Pancreas (tissue), 10 donors: ENCODE results near the gene CHCHD3. TPM values are rescaled to one million over a fixed set of nuclear protein-coding genes. Genes with fewer than 3 reads are reported as not detected.

Source experiments
- ATAC-seq, 4 donors: fragments of 200-7000 bp; cut with Tn5 transposase; one replicate each; pipeline versions ENCODE4 v1.8.0 to v1.9.1; 2020; ENCODE audit warnings: mild to moderate bottlenecking in 4 of 4, moderate library complexity in 4 of 4
- DNase-seq, 6 donors: peaks; one replicate each; pipeline ENCODE4 v3.0.0-alpha.2; 2020
- FAIRE-seq: peaks from 2 replicates; lab custom pipeline; 2012; peaks lifted over from hg19 to GRCh38; lab: Jason Lieb, UNC
- H3K27ac ChIP-seq, 4 donors: fragments of 200-600 bp; sonication (generic); 1 replicate in 3 of 4; 2 replicates in 1 of 4; pipeline versions ENCODE4 v1.5.0 to v1.8.0; 2020
- H3K27me3 ChIP-seq, 4 donors: fragments of 200-600 bp; one replicate each; pipeline ENCODE4 v1.8.0; 2021
- H3K36me3 ChIP-seq, 3 donors: fragments of 200-600 bp; sonication (generic) in 1 of 3; one replicate each; pipeline versions ENCODE4 v1.5.0 to v1.8.0; 2020 to 2021
- H3K4me1 ChIP-seq, 3 donors: fragments of 200-600 bp; one replicate each; pipeline ENCODE4 v1.8.0; 2021
- H3K4me3 ChIP-seq, 4 donors: fragments of 200-600 bp; sonication (generic) in 2 of 4; one replicate each; pipeline versions ENCODE4 v1.5.0 to v1.8.0; 2020 to 2021
- H3K9me3 ChIP-seq, 4 donors: fragments of 200-600 bp; one replicate each; pipeline ENCODE4 v1.8.0; 2021
- WGBS, 2 donors: extraction: QIAGEN DNeasy Blood & Tissue Kit; methylation state at CpG; one replicate each; pipeline ENCODE4 v1.1.7; 2013; 5-methylcytosine and 5-hydroxymethylcytosine counted together
- intact Hi-C, 3 donors: fragments of 100-400 bp; cut with DNase I; formaldehyde crosslinking; loops; one replicate each; pipeline versions ENCODE4 v1.11.1 to v1.14.2; 2022
- polyA plus RNA-seq, 2 donors: library from polyadenylated mRNA; stranded (reverse); fragments of 200-250 nt; gene quantifications; one replicate each; pipeline ENCODE4 v1.2.3, GENCODE V29; 2013
- total RNA-seq, 6 donors: library from RNA; stranded (reverse); fragmentation: NEBNext Ultra II Directional in 4 of 6; extraction: Animal tissue kit (Norgen Biotek cat#: 25700) in 4 of 6; gene quantifications; one replicate each; pipeline versions ENCODE4 v1.2.1 to v1.2.4, GENCODE V29; 2021 to 2023
- TF ChIP-seq, protein P1 (sequence below), 4 donors: fragments of 200-600 bp; sonication (generic) in 3 of 4; IDR thresholded peaks; one replicate each; pipeline versions ENCODE4 v1.5.0 to v1.8.0; 2021; ENCODE audit warnings: antibody characterized with exemption in 4 of 4
- donor health status: healthy with polysubstance abuse.
- donor health status: DM: no; HTN: no; CAD: no; lungs with moderate emphysema.
- donor health status: DM: no; HTN: no; CAD: no.
- donor health status: control.
- donor health status: control.
- donor health status: Bipolar disorder and iron deficiency.
- donor health status: DM: yes; HTN: yes; CAD: no.
- donor health status: DM: no; HTN: no; CAD: no.
- donor health status: DM: no; HTN: no; CAD: no.
- donor health status: DM: yes; HTN: yes; CAD: no.

Gene CHCHD3
- total and polyA plus RNA-seq, 8 donors: 7.9 to 23.2 (median 19.3) TPM

- peaks cover 0 to 7% (median 0%) of the 10 kb centered on the region in 3 donors for H3K4me1 ChIP-seq
- no peak overlapping the region for H3K4me3 ChIP-seq
- no peaks in the 10 kb centered on the region for H3K9me3 ChIP-seq
- H3K27ac ChIP-seq: no peak overlapping the region
- no peak for FAIRE-seq
- TF ChIP-seq, protein P1, sequence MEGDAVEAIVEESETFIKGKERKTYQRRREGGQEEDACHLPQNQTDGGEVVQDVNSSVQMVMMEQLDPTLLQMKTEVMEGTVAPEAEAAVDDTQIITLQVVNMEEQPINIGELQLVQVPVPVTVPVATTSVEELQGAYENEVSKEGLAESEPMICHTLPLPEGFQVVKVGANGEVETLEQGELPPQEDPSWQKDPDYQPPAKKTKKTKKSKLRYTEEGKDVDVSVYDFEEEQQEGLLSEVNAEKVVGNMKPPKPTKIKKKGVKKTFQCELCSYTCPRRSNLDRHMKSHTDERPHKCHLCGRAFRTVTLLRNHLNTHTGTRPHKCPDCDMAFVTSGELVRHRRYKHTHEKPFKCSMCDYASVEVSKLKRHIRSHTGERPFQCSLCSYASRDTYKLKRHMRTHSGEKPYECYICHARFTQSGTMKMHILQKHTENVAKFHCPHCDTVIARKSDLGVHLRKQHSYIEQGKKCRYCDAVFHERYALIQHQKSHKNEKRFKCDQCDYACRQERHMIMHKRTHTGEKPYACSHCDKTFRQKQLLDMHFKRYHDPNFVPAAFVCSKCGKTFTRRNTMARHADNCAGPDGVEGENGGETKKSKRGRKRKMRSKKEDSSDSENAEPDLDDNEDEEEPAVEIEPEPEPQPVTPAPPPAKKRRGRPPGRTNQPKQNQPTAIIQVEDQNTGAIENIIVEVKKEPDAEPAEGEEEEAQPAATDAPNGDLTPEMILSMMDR (IDR thresholded peaks at IDR 0.05): no peak
- DNase-seq: no peak
- H3K36me3 ChIP-seq: peaks cover 0 to 3% (median 0%) of the 10 kb centered on the region in 3 donors
- no peak for ATAC-seq
- intact Hi-C loops: no loop called here
- no peaks in the 10 kb centered on the region for H3K27me3 ChIP-seq
Measured at GRCh38 chr7:133027397-133027796, 54.5 kb downstream of the CHCHD3 start.

DNA sequence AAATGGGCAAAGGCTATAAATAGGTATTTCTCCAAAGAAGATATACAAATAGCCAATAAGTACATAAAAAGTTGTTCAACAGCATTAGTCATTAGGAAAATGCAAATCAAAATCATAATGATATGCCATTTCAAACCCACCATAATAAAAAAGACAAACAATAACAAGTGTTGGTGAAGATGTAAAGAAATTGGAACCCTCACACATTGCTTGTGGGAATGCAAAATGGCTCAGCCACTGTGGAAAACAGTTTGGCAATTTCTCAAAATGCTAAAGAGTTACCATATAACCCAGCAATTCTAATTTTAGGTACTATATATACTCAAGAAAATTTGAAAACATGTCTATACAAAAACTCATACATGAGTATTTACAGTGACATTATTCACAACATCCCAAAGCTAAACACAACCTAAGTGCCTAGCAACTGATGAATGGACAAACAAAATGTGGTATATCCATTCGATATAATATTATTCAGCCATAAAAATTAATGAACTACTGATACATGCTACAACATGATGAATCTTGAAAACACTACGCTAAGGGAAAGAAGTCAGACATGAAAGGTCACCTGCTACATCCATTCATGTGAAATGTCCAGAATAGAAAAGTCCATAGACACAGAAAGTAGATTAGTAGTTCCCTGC is 55.6 kb downstream of the CHCHD3 start:
- peaks cover 0 to 7% (median 0%) of the 10 kb centered on the region in 3 donors for H3K4me1 ChIP-seq
- intact Hi-C loops: no loop called here
- no peak for FAIRE-seq
- H3K9me3 ChIP-seq: no peaks in the 10 kb centered on the region
- H3K36me3 ChIP-seq: peaks cover 0 to 3% (median 3%) of the 10 kb centered on the region in 3 donors
- H3K4me3 ChIP-seq: no peak overlapping the region
- no peak for DNase-seq
- 98 to 99% methylated on average over 2 of the region's 2 CpGs for whole genome bisulfite sequencing, 2 donors
- TF ChIP-seq, protein P1 (IDR thresholded peaks at IDR 0.05): no peak
- H3K27me3 ChIP-seq: no peaks in the 10 kb centered on the region
- ATAC-seq: no peak
- H3K27ac ChIP-seq: no peak overlapping the region

DNA sequence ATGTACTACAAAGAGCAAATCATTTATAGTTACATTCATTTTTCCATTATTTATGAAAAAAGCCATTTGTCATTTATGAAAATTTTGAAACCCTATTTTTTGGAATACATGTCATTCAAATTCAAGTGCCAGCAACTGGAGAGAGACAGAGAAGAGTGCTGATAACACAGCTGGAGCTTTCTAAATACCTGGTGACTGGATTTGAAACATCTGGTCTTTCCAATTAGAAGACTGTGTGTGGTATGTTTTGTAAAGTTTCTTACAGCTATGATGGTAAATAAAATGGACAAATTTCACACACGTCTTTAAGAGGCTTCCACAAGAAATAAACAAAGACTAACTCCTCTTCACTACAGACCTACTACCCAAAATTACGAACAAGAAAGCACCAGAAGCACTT is 56.8 kb downstream of the CHCHD3 start:
- ATAC-seq (no peak), FAIRE-seq (no peak), DNase-seq (no peak)
- TF ChIP-seq, protein P1 (IDR thresholded peaks at IDR 0.05): no peak
- H3K36me3 ChIP-seq: peaks cover 0 to 3% (median 3%) of the 10 kb centered on the region in 3 donors
- no peaks in the 10 kb centered on the region for H3K9me3 ChIP-seq
- 94% methylated on average over 2 of the region's 2 CpGs for WGBS, 2 donors
- H3K27me3 ChIP-seq: no peaks in the 10 kb centered on the region
- H3K4me3 ChIP-seq: no peak overlapping the region
- H3K4me1 ChIP-seq: peaks cover 0 to 5% (median 0%) of the 10 kb centered on the region in 3 donors
- H3K27ac ChIP-seq: no peak overlapping the region
- intact Hi-C loops: no loop called here

- Histone ChIP-seq H3K4me3 (no peak overlapping the region), H3K4me1 (peaks cover 0 to under 1% (median 0%) of the 10 kb centered on the region in 3 donors), H3K36me3 (peaks cover 0 to 3% (median 3%) of the 10 kb centered on the region in 3 donors), H3K27me3 (no peaks in the 10 kb centered on the region), H3K27ac (no peak overlapping the region), H3K9me3 (no peaks in the 10 kb centered on the region)
- intact Hi-C loops: no loop called here
- FAIRE-seq (no peak), DNase-seq (no peak), ATAC-seq (no peak)
- WGBS, 2 donors: 87 to 96% methylated on average over 5 of the region's 5 CpGs
- TF ChIP-seq, protein P1 (IDR thresholded peaks at IDR 0.05): no peak
Measured at GRCh38 chr7:133024596-133024995, 57.3 kb downstream of the CHCHD3 start.

DNA sequence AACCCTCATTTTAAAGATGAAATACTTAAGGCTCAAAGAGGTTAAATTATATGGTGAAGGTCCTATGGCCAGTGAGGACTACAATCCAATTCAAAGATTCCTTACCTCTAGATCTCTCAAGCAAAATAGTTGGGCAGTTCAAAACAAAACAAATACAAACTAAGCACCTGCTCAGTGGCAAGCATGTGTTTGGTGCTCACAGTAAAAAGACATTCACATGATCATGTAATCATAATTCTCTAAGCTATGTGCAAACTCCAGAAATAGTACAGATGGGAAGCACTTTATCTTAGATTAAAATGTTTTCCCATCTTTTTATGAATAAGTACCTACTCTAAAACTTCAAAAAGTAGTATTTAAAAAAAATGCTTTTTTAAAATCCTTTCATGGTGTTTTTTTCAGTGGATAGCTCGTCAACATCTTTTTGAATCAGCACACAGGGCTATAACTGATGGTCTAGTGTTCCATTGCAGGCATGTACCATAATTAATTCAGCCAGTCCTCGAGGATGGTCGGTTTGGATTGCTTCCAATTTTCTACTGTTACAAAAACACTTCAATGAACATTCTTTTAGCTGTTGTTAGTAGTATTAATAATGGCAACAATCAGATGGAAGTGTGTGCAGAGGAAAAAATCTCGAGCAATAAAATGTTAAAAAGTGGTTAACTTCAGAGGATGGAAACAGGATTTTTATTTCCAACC is 58.4 kb downstream of the CHCHD3 start:
- H3K4me1 ChIP-seq: no peaks in the 10 kb centered on the region
- H3K4me3 ChIP-seq: no peak overlapping the region
- intact Hi-C loops: no loop called here
- H3K27me3 ChIP-seq: no peaks in the 10 kb centered on the region
- no peaks in the 10 kb centered on the region for H3K9me3 ChIP-seq
- TF ChIP-seq, protein P1 (IDR thresholded peaks at IDR 0.05): no peak
- FAIRE-seq (no peak), DNase-seq (no peak), ATAC-seq (no peak)
- no peak overlapping the region for H3K27ac ChIP-seq
- H3K36me3 ChIP-seq: peaks cover 0 to 3% (median 3%) of the 10 kb centered on the region in 3 donors
- 74 to 80% methylated on average over 4 of the region's 4 CpGs for WGBS, 2 donors
